ENCODE data around the gene STK25.

STK25 gene

GRCh38 chr2:241551998-241552737, 43.8 kb upstream of the STK25 start:
- no peak overlapping the region for H3K4me3 ChIP-seq (ENCODE audit: low read length)
- DNase-seq (ENCODE audit: low read depth), result no peak
- TF ChIP-seq, protein P1, sequence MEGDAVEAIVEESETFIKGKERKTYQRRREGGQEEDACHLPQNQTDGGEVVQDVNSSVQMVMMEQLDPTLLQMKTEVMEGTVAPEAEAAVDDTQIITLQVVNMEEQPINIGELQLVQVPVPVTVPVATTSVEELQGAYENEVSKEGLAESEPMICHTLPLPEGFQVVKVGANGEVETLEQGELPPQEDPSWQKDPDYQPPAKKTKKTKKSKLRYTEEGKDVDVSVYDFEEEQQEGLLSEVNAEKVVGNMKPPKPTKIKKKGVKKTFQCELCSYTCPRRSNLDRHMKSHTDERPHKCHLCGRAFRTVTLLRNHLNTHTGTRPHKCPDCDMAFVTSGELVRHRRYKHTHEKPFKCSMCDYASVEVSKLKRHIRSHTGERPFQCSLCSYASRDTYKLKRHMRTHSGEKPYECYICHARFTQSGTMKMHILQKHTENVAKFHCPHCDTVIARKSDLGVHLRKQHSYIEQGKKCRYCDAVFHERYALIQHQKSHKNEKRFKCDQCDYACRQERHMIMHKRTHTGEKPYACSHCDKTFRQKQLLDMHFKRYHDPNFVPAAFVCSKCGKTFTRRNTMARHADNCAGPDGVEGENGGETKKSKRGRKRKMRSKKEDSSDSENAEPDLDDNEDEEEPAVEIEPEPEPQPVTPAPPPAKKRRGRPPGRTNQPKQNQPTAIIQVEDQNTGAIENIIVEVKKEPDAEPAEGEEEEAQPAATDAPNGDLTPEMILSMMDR (conservative IDR thresholded peaks at IDR 0.05; ENCODE audit: low read length), result no peak

GRCh38 chr2:241551599-241551997, 43.2 kb upstream of the STK25 start:
- DNase-seq (ENCODE audit: low read depth), result no peak
- TF ChIP-seq, protein P1 (conservative IDR thresholded peaks at IDR 0.05; ENCODE audit: low read length), result no peak
- H3K4me3 ChIP-seq (ENCODE audit: low read length), result no peak overlapping the region

DNA sequence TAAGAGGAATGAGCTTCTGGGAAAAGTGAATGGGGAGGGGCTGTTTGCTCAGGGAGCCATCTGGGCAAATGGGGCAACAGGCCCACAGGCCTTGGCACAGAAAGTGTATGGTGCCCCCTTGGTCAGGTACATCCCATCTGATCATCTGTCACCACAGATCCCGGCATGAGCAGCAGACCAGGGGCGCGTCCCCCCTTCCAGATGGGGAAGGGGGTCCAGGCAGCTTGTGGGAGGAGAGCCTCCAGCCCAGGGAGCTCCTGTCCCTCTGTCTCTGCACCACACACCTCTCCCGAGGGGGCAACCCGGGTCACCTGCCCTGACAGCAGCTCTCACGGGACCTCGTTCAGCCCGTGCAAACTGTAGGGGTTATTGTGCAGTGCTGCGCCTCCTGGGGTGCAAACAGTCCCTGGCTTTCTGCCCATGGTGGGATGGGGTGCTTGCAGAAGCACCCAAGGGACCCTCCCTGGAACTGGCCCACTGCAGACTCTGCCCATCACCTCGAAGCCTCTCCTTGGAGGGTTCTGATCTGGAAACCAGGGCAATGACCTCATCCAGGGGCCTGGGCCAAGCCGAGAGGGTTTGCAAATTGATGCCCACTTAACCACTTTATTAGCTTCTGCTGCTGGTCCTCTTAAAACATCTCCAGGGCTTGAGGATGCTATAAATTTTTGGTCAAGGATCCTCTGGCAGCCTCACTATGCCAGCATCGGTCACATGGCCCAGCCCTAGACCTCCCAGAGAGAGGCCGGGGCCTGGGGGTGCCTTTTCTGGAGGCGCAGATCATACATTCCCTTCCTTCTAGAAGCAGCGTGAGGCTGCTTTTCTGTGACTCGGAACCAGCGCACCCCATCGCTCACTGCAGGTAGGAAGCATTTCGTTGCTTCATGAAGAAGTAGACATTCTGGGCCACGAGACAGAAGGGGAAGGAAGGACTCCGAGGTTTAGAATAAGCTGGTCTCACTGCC, 42.5 kb upstream of the STK25 start:
- TF ChIP-seq, protein P1 (conservative IDR thresholded peaks at IDR 0.05; ENCODE audit: low read length), result no peak
- no peak for DNase-seq (ENCODE audit: low read depth)
- no peak overlapping the region for H3K4me3 ChIP-seq (ENCODE audit: low read length)

GRCh38 chr2:241548451-241548835, 40.1 kb upstream of the STK25 start:
- no peak overlapping the region for H3K4me3 ChIP-seq (ENCODE audit: low read length)
- DNase-seq (ENCODE audit: low read depth), result no peak
- TF ChIP-seq, protein P1 (conservative IDR thresholded peaks at IDR 0.05; ENCODE audit: low read length), result no peak

- TF ChIP-seq, protein P1 (conservative IDR thresholded peaks at IDR 0.05; ENCODE audit: low read length), result no peak
- DNase-seq (ENCODE audit: low read depth), result no peak
- no peak overlapping the region for H3K4me3 ChIP-seq (ENCODE audit: low read length)
These were observed 39.5 kb upstream of the STK25 start for GRCh38 chr2:241547781-241548450.

DNA sequence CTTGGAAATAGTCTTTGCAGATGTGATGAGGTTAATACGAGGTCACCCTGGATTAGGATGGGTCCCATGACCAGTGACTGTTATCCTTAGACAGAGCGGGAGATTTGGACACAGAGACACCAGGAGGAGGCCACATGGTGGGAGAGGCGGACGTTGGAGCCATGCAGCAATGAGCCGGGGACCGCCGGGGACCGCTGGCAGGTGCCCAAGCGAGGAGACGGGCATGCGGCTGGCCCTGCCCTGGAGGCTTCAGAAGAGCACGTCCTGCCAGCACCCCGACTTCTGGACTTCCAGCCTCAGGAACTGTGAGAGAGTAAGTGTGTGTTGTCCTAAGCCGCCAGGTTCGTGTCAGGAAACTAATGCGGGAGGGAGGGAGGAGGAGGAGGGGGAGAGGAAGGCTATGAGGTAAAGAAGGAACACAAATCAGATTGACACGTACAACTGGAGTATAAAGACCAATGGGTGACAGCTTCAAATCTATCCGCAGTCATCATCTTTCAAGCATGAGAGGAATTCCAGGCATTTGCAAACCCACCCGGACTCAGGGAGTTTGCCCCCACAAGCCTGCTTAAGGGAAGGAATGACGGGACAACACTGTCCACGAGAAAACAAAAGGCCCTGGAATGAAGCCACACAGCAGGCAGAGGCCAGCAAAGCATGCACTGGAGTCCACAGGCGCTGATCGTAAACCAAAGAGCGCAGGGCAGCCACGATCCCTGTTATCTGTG, 38.6 kb upstream of the STK25 start:
- TF ChIP-seq, protein P1 (conservative IDR thresholded peaks at IDR 0.05; ENCODE audit: low read length), result no peak
- H3K4me3 ChIP-seq (ENCODE audit: low read length), result no peak overlapping the region
- peak; percentile 96 for DNase-seq (ENCODE audit: low read depth)
